LoVo (cell line): ENCODE data around the gene TLE5.
A peak's percentile ranks its signal among the peaks of the same experiment; 100 is the strongest.
"Not testable (repeated sequence)": the region's sequence is repeated elsewhere in the genome, so short reads cannot be mapped to it uniquely, and the experiment has no call there.

Experiments
- DNase-seq: peaks from one replicate; pipeline ENCODE4 v3.0.0-alpha.2; 2016; ENCODE audit warnings: low spot score

The TLE5 gene

GRCh38 chr19:3061182-3062161, 823 bp downstream of the TLE5 start:
- DNase-seq: no peak

- DNase-seq: no peak
These were observed 1.5 kb downstream of the TLE5 start for GRCh38 chr19:3060857-3061181.

- DNase-seq: no peak
These were observed 2.6 kb downstream of the TLE5 start for GRCh38 chr19:3059653-3060052.

GRCh38 chr19:3058821-3059314, 3.4 kb downstream of the TLE5 start:
- DNase-seq: no peak

DNA sequence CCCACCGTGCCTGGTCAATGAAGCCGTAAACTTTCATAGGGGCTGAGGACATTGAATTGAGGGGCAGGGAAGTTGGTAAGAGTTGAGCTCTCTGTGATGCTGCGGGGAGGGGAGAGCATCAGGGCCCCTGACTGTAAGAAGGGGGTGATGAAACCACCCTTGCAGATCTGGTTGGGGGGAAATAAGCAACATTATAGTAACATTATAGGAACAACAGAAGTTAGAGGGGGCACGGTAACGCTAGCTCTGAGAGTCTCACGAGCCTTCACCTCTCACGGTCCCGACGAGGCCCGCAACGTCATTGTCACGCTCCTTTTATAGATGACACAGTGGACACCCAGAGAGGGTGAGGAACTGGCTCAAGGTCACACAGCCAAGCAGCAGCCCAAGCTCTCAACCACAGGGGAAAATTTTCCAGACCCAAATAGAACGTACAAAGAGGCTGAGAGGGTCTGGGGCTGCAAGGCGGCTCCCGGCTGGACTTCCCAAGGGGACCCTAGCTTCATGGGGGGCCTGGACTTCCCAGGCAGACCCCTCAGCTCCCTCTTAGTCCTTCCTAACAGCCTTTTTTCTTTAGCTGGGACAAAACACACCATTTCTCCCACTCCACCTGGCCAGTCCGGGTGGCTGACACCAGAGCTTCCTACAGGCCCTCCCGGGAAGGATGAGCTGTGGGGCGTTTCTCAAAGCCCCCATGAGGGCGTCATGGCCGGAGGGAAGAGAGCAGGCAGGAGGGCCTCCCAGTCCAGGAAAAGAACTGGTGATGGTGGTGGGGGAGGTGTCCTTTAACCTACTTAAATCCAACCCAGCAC, 4.1 kb downstream of the TLE5 start:
- no peak for DNase-seq

DNA sequence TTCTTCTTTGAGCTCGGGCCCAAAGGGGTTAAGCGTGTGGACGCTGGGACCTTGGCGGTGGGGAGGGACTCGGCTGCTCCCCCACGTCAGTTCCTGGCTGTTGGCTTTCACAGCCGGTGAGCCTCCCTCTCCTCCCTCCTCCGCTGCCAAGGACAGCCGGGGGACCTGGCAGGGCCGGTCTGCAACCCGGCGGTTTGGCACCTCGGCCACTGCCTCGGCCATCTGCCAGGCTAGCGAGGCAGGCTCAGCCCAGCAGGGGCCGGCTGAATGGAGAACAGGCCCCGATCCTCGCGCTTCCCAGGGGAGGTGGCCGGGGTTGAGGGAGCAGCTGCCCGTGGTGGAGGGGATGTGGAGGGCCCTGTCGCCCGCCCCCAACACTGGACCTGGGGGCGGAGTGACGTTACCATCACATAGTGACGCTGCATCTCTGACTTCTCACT, 5.0 kb downstream of the TLE5 start:
- no peak for DNase-seq

GRCh38 chr19:3056417-3057088, 5.7 kb downstream of the TLE5 start:
- DNase-seq: no peak

GRCh38 chr19:3055741-3056416, 6.4 kb downstream of the TLE5 start:
- DNase-seq: peak; percentile 32

DNA sequence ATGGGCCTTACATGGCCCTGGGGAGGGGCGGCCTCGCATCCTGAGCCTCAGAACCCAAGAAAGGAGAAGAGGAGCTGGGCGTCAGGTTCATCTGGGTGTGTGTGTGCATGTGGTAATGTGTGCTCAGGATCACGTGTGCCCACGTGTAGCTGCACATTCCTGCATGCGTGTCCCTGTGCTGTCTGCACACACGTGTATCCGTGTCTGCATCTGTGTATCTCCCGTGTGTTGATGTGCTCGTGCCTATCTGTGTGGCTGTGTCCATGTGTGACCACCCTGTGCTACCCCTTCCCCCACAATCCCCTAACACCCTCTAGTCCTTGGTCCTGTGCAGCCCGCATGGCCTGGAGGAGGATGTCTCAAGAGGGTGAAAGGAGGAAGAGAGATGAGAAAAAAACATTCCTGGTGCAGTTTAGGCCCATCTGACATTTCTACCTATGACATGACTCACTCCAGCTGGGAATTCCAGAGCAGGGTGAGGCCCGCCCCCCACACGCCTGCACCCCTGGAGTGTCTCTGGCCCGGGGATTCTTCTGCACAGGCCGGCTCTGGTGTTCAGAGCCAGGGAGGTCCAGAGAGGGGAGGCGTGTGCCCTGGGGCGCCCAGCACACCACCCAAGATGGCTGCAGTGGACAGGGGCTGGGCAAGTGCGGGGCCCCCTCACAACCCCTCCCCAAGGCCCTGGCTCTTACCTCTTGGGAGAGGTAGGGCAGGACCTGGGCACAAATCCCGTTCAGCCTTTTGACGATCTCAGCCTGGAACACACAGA, 7.1 kb downstream of the TLE5 start:
- peak; percentile 65 for DNase-seq

- DNase-seq: no peak
These were observed 7.9 kb downstream of the TLE5 start for GRCh38 chr19:3054265-3054971.

DNA sequence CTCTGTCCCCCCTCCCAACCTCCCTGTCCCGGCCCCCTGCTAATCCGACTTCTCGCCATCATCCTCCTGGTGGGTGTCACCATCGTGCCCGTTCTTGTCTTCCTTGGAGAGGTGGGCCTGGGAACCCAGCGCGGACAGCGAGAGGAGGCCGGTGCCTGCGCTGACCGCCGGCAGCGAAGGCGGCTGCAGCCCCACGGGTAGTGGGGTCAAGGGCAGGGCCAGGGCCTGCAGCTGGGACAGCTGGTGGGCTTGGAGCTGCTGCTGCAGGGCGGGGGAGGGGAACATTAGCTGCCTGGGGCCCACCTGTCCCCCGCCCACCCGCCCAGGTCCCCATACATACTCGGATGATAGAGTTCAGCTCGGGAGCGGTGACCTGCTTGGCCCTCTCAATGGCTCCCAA, 8.5 kb downstream of the TLE5 start:
- no peak for DNase-seq

GRCh38 chr19:3053218-3053621, 9.1 kb downstream of the TLE5 start:
- DNase-seq: no peak

- not testable (repeated sequence) for DNase-seq
These were observed 12.3 kb downstream of the TLE5 start for GRCh38 chr19:3050016-3050415.

DNA sequence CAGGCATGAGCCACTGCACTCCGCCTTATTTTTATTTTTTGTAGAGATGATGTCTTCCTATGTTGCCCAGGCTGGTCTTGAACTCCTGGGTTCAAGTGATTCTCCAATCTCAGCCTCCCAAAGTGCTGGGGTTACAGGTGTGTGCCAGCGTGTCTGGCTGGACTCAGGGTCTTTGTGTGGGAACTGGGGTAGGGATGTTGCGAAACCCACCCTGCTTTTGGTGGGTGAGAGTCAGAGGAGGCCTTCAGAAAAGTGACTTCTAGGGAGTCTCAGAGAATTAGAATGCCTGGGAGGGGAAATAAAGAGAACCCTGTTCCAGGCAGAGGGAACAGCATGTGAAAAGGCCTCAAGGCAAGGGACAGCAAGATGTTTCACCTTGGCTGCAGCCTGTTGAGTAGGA, 13.2 kb downstream of the TLE5 start:
- DNase-seq: no peak

GRCh38 chr19:3048190-3048533, 14.1 kb downstream of the TLE5 start:
- no peak for DNase-seq

- peak; percentile 75 for DNase-seq
These were observed 14.7 kb downstream of the TLE5 start for GRCh38 chr19:3047496-3048189.

GRCh38 chr19:3046698-3047495, 15.4 kb downstream of the TLE5 start:
- DNase-seq: no peak

DNA sequence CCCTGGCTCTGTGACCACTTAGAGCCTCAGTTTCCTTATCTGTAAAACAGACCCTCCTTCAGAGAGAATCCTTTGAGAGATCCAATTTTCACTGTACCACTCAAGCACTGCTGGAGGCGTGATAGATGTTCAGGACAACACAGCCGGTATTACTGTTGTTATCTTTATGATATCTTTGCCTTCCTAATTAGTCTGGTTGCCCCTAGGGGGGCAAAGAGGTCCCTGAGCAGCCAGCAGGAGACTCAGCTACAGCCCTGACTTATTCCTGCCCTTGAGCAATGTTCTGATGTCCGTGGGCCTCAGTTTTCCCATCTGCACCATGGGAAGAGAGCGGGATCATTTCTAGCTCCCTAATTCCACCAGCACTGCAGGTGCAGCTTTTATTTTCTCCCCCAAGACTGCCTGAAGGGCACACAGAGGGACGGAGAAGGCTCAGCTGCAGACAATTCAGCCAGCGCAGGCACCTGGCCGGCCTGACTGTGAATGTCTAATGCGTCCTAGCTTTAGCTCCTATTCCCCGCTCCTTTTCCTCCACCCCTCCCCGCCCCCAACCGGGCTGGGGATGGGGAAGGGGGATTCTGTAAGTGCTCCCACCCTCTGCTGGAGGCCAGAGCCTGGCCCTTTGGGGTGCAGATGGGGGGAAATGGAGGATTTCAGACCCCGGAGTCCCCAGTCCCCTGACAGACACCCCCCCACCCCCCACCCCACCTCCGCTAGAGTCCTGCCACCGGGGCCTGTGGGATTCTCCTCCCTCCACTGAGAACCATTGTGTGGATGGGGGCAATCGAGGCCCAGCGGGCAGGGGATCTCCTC, 16.2 kb downstream of the TLE5 start:
- DNase-seq: no peak
